Measurements from ENCODE around the gene FCN2. TPM values are rescaled to one million over a fixed set of nuclear protein-coding genes. Genes with fewer than 3 reads are reported as not detected.

FCN2 gene
- total RNA-seq, 4 donors from 2014 or later: 0.93 to 16.5 TPM; not detected in 2

GRCh38 chr9:134917431-134918373 is 37.1 kb downstream of the FCN2 start, which contains the start of gene FCN1:
TSS of gene FCN1 (minus strand) at chr9:134917912. CDS start at chr9:134917871, 41 bp downstream.
- H3K27me3 ChIP-seq: no peaks in the 10 kb centered on the region
- no peaks in the 10 kb centered on the region for H3K9me3 ChIP-seq
- no peaks in the 10 kb centered on the region for H3K36me3 ChIP-seq
- intact Hi-C loops (cut with DNase I): no loop called here
- TF ChIP-seq POLR2A (IDR thresholded peaks at IDR 0.05): no peak
- TF ChIP-seq, protein P1, sequence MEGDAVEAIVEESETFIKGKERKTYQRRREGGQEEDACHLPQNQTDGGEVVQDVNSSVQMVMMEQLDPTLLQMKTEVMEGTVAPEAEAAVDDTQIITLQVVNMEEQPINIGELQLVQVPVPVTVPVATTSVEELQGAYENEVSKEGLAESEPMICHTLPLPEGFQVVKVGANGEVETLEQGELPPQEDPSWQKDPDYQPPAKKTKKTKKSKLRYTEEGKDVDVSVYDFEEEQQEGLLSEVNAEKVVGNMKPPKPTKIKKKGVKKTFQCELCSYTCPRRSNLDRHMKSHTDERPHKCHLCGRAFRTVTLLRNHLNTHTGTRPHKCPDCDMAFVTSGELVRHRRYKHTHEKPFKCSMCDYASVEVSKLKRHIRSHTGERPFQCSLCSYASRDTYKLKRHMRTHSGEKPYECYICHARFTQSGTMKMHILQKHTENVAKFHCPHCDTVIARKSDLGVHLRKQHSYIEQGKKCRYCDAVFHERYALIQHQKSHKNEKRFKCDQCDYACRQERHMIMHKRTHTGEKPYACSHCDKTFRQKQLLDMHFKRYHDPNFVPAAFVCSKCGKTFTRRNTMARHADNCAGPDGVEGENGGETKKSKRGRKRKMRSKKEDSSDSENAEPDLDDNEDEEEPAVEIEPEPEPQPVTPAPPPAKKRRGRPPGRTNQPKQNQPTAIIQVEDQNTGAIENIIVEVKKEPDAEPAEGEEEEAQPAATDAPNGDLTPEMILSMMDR (IDR thresholded peaks at IDR 0.05): no peak
- WGBS, 2 donors: 81 to 86% methylated on average over 10 to 11 of the region's 11 CpGs
- DNase-seq: no peak
- H3K4me1 ChIP-seq: no peaks in the 10 kb centered on the region
- H3K4me3 ChIP-seq (replicated peaks in 1 of 3): no peak within 1 kb of the TSS
- H3K27ac ChIP-seq: no peak within 1 kb of the TSS

DNA sequence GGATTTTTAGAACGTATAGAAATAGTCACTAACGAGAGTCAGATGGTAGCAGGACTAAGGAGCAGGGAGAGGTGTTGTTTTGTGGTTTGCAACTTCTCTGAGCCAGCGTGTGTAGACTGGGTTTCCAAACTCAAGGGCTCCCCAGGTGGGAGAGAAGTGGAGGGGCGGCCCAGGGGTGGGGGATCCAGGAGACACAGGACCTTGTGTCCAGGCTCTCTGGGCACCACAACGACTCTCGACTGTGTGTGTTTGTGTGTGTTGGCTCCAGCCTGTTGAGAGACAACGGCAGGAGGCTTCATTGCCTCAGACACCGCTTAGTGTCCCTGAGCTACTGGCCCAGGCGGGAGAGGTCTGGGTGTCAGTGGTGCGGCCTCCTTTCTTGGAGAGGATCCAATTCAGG is 38.0 kb downstream of the FCN2 start:
- WGBS, 2 donors: 77 to 83% methylated on average over 7 to 10 of the region's 10 CpGs
- TF ChIP-seq POLR2A (IDR thresholded peaks at IDR 0.05): no peak
- TF ChIP-seq, protein P1 (IDR thresholded peaks at IDR 0.05): no peak
- Histone ChIP-seq H3K4me1 (no peaks in the 10 kb centered on the region), H3K9me3 (no peaks in the 10 kb centered on the region), H3K27me3 (no peaks in the 10 kb centered on the region), H3K4me3 (replicated peaks in 1 of 3) (no peak overlapping the region), H3K27ac (no peak overlapping the region), H3K36me3 (no peaks in the 10 kb centered on the region)
- no peak for DNase-seq
- intact Hi-C loops (cut with DNase I): no loop called here

GRCh38 chr9:134919303-134919702 is 38.7 kb downstream of the FCN2 start:
- no peak overlapping the region for H3K27ac ChIP-seq
- TF ChIP-seq, protein P1 (IDR thresholded peaks at IDR 0.05): no peak
- no peak for TF ChIP-seq POLR2A (IDR thresholded peaks at IDR 0.05)
- DNase-seq: no peak
- H3K4me1 ChIP-seq: no peaks in the 10 kb centered on the region
- no peaks in the 10 kb centered on the region for H3K27me3 ChIP-seq
- WGBS, 2 donors: 88 to 93% methylated on average over 3 of the region's 3 CpGs
- H3K9me3 ChIP-seq: no peaks in the 10 kb centered on the region
- intact Hi-C loops (cut with DNase I): no loop called here
- H3K36me3 ChIP-seq: no peaks in the 10 kb centered on the region
- H3K4me3 ChIP-seq (replicated peaks in 1 of 3): no peak overlapping the region

DNA sequence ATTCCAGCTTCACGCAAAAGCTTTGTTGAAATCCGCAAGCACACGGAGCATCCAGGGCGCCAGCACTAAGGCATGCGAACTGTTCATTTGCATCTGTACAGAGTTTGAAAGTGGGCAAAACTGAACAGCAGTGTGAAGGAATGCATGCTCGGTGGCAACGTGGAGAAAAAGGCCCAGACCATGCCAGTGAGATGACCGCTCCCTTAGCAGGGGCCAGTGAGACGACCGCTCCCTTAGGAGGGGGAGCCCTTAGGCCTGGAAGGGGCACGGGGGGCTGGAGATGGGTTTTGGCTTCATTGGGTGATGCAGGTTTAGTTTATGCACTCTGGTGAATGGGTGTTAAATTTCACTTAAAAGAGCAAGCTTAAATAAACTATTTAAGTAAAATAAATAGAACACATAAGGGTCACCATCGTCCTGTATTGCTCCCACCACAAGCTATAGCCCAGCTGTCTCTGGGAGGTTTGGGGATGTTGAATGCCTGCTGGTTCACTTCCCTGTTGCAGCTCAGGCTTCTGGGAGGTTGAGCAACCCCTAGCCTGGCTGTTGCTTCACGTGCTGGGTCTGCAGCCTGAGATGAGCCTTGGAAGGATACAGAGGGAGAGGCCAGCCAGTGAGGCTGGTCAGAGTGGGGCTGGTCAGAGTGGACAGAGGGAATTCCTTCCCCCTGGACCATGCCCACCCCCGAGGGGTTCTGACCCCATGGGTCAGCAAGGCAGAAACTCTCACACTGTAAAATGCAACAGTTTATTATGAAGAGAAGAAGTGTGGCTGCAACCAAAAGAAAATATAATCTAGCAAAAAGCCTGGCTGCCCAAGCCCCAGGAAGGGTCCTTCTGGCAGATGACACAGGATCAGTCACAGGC is 41.7 kb downstream of the FCN2 start:
- intact Hi-C loops (cut with DNase I): no loop called here
- H3K9me3 ChIP-seq: no peaks in the 10 kb centered on the region
- H3K27ac ChIP-seq: no peak overlapping the region
- DNase-seq: no peak
- H3K36me3 ChIP-seq: no peaks in the 10 kb centered on the region
- TF ChIP-seq POLR2A (IDR thresholded peaks at IDR 0.05): no peak
- TF ChIP-seq, protein P1 (IDR thresholded peaks at IDR 0.05): no peak
- H3K4me1 ChIP-seq: no peaks in the 10 kb centered on the region
- H3K27me3 ChIP-seq: no peaks in the 10 kb centered on the region
- H3K4me3 ChIP-seq (replicated peaks in 1 of 3): no peak overlapping the region
- WGBS, 2 donors: 72 to 79% methylated on average over 14 of the region's 14 CpGs
